Fibroblast of skin of scalp (primary cell): ENCODE data around the gene ATG16L2. TPM values are rescaled to one million over a fixed set of nuclear protein-coding genes. Genes with fewer than 3 reads are reported as not detected.

Experiments used
- DNase-seq: peaks from one replicate; pipeline ENCODE4 v3.0.0-alpha.2; 2013
- polyA plus RNA-seq, 2 experiments: library from polyadenylated mRNA; unstranded; fragments of 120-200 nt; gene quantifications; one replicate each; pipeline ENCODE4 v1.2.1, GENCODE V29; 2013; ENCODE audit not compliant: insufficient read length in 2 of 2

ATG16L2 gene, protein sequence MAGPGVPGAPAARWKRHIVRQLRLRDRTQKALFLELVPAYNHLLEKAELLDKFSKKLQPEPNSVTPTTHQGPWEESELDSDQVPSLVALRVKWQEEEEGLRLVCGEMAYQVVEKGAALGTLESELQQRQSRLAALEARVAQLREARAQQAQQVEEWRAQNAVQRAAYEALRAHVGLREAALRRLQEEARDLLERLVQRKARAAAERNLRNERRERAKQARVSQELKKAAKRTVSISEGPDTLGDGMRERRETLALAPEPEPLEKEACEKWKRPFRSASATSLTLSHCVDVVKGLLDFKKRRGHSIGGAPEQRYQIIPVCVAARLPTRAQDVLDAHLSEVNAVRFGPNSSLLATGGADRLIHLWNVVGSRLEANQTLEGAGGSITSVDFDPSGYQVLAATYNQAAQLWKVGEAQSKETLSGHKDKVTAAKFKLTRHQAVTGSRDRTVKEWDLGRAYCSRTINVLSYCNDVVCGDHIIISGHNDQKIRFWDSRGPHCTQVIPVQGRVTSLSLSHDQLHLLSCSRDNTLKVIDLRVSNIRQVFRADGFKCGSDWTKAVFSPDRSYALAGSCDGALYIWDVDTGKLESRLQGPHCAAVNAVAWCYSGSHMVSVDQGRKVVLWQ
- polyA plus RNA-seq (2013, experiment 1 of 2; ENCODE audit: insufficient read length) = 4.6 TPM
- 4.9 TPM for polyA plus RNA-seq (2013, experiment 2 of 2; ENCODE audit: insufficient read length)

DNA sequence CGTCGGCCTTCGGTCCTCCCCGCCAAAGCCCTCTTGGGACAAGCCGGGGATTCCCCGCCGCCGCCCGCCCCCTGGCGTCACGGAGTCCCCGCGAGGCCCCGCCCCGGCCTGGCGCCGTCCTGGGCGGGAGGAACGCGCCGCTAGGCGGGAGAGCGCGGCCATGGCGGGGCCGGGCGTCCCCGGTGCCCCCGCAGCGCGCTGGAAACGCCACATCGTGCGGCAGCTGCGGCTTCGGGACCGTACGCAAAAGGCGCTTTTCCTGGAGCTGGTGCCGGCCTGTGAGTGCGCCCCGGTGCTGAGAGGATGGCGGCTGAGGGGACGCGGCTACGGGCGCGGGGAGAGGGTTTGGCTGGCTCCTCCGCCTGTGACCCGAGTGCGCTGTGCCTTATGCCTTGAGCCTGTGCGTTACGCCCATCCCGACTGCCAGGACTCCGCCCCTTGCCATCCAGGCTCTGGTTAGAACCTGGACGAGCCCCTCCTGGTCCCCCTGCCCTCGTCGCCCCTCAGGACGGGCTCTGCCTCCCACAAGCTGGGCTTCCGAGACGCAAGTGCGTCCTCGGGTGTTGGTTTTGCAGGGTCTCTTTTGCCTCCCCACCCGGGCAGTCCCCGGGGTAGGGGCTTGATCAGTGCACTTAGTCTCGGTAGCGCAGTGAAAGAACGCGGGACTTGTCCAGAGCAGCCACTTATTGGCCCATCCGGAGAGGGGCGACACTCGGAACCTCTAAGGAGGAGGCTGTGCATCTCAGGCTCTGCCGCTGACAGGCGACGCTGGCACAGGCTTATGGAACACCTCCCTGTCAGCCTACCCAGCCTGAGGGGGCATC, at the start of gene ATG16L2:
ATG16L2 (plus strand) TSS at position 126 of the 824 bp plus-strand sequence; CDS start at position 161, 35 bp downstream.
- peak; percentile 85 for DNase-seq

DNA sequence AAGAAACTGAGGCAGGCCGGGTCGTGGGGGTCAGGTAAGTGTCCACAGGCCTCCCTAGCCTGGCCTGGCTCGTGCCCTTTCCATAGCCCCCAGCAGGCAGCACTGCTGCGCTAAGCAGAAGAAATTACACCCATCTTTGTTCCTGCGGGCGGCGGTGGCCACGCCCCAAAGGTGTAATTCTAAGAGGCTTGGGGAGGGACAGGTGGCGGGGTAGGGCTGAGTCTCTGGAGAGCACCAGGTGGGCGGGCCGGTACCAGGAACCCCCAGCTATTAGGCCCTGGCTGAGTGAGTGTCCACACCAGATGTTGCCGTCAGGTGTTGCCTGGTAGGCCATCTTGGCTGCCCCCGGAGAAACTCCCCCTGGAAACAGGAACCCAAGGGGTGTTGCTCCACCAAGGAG, 49.7 kb upstream of the ATG16L2 start:
- DNase-seq = no peak

DNA sequence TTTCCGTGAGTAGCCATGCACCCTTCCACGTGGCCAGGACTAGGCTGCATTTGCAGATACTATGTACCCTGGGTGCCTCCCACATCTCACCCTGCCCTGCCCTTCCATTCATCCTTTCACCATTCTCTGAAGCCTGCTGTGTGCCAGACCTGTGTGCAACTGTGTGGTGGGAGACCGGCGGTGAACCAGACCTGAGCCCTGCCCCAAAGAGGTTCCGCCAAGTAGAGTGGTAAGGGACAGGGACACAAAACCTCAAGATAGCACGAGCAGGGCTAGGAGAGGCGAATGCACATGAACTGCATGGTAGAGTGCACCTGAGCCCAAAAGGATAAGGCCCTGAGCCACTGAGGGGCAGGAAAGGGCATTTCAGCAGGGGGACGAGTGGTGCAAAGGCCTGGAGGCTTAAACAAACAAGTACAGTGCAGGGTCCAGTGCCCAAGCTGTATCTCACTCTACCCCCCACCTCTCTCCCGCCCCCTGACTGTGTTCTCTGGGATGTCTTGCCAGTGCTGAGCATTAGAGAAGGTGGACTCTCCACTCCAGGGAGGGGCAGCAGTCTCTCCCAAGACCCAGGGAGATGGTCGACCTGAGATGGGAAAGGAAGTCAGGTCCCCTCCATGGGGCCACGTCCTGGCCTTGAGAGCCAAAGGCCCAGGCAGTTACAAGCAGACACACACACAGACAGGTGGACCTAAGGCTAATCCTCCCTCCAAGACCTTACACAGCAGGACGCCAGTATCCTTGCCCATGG, 47.9 kb upstream of the ATG16L2 start:
- no peak for DNase-seq

DNA sequence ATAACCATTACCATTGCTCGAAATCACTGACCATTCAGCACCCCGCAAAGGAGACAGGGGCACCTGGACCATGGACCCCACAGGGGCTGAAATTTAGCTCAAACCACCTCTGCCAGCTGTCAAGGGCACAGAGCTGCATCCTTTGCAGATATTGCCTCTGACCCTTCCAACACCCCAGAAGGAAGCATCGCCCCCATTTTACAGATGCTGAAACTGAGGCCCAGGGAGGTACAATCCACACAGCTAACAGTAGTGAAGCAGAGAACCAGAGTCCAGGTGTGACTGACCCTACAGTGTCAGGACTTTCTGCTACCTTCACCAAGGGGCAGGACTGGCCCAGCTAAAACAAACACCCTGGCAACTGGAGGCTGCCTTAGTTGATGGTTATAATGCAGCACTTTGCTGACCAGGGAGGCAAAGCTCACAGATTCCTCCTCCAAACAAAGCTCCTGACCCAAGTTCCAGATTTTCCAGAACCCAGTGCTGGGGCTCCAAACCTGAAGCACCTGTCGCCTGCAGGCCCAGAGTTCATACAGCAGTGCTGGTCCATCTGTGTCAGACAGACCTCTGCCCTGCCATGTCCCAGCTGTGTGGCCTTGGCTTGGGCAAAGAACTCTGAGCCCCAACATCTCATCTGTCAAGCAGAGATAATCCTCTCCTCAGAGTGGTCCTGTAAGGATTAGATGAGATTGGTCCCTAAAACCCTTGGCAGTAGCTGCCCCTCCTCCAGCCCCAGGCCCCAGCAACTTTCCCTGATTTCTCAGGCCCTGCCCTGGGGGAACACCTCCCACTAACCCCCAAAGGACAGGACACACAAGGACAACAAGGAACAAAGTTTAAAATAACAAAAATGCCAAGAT, 46.8 kb upstream of the ATG16L2 start:
- DNase-seq = no peak

DNA sequence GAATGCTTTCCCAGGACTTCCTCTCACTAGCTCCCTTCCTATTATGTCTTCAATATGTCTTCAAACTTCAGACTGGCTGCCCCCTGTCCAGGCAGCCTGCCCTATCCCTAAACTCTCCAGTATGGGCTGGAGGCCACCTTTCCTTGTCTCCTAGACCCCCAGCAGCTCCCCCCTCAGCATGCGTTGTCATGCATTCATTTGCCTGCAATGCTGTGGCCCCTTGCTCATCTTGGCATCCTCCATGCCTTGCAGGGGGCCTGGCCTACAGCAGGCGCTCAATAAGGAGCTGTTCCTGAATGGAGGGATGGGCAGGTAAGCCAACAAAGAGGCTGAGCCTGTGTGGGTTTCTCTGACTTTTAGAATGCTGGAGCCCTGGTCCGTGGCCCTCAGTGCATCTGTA, 45.6 kb upstream of the ATG16L2 start:
- no peak for DNase-seq

DNA sequence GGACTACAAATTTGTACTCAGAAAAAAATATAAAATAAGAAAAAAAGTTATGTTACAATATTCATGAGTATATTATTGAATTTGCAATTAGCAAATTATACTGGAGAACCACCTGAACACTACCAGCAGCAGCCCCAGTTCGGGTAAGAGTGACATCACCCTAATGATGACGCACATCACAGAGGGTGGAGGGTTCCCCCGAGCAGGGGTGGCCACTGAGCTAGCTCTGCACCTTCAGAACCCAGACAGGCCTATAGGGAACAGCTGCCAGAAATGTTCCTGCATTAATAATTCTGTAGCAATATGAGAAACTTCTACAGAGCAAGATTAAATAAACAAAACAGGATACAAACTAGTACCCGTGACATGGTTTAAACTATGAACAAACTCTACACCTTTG, 44.5 kb upstream of the ATG16L2 start:
- no peak for DNase-seq

DNA sequence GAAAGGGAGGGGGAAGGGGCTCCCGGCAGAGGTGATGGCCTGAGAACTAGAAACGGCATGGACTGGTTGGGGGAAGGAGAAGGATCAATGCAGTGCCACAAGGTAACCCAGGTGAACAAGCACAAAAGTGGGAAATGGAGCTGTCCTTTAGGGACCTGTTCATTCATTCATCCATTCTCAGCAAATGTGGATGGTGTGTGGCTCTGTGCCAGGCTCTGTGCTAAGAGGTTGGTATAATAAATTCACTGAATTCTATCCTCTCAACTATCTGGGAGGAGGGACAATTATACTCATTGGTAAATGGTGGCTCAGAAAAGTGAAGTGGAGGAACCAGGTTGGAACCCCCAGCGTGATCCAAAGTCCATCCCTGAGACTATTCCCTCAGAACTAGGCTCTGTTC, 43.4 kb upstream of the ATG16L2 start:
- DNase-seq = no peak

DNA sequence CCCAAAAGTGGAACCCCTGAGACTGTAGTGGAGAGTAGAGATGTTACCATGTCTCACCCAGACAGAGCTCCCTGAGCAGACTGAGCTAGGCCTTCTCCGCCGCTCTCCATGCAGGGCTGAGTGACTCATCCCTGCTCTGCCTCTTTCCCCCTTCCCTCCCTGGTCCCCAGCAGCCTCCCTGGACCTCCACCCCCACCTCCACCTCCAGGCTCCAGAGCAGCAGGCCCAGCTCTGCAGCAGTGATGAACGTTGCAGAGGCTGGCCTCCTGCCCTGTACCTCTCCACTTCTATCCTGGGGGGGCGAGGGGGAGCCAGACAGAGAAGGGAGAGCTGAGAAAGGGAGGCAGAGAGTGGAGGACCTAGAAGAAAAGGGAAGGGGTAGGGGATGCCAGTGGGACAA, 42.7 kb upstream of the ATG16L2 start:
- DNase-seq = peak; percentile 76

DNA sequence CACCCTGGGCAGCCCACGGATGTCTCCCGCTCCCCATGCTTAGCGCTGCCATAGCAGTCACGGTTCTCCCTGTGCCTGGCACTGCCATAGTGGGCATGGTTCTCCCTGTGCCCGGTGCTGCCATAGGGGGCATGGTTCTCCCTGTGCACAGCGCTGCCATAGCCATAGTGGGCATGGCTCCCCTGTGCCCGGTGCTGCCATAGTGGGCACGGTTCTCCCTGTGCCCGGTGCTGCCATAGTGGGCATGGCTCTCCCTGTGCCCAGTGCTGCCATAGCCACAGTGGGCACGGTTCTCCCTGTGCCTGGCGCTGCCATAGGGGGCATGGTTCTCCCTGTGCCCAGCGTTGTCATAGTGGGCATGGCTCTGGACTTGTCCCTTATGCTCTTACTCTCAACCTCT, 42.2 kb upstream of the ATG16L2 start:
- DNase-seq = no peak

DNA sequence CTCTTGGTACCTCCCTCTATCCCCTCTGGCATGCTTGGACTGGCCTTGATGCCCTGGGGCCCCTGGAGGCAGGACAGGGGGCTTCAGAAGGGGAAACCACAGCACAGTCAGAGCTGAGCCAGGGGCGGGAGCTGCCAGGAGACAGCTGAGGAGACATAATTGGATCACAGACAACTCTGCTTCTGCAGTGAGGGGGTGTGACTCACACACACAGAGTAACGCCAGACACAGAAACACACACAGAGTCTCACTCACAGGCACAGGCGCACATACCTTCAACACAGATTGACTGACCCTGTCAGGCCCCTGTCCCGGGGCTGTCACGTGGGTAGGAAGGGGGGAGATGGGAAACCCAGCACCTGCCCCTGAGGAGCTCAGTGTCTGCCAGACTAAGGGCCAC, 40.9 kb upstream of the ATG16L2 start:
- peak; percentile 88 for DNase-seq

DNA sequence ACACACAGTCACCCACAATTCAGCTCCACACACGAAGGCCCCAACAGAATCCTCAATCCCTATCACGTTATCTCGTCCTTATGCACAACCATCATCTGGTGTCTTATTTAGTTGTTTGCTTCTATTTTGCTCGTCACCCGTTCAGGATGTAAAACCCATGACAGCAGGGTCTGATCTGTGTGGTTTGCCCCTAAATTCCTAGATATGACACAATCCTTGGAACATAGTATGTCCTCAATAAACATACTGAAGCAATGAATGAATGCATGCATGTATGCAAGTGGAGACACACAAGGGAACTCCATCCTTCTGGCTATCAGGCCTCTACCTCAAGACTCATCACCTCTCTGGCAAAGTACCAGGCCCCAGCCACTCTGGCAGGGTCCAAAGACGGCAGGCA, 40.5 kb upstream of the ATG16L2 start:
- DNase-seq = no peak

DNA sequence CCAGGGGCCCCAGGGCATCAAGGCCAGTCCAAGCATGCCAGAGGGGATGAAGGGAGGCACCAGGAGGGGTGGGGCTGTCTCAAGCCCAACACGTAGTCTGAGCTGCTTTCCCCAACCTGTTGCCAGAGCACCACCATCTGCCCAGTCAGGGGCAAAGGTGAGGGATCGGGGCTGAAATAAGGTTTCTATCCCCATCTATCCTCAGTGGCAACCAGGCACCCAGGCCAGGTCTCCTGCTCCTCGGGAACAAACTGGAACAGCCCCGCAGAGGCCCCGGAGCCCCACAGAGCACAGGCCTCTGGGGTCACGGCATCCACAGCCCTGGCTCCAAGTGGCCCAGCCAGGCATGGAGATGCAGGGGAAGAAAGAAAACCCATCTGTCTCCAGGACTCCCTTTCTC, 39.7 kb upstream of the ATG16L2 start:
- DNase-seq = no peak

DNA sequence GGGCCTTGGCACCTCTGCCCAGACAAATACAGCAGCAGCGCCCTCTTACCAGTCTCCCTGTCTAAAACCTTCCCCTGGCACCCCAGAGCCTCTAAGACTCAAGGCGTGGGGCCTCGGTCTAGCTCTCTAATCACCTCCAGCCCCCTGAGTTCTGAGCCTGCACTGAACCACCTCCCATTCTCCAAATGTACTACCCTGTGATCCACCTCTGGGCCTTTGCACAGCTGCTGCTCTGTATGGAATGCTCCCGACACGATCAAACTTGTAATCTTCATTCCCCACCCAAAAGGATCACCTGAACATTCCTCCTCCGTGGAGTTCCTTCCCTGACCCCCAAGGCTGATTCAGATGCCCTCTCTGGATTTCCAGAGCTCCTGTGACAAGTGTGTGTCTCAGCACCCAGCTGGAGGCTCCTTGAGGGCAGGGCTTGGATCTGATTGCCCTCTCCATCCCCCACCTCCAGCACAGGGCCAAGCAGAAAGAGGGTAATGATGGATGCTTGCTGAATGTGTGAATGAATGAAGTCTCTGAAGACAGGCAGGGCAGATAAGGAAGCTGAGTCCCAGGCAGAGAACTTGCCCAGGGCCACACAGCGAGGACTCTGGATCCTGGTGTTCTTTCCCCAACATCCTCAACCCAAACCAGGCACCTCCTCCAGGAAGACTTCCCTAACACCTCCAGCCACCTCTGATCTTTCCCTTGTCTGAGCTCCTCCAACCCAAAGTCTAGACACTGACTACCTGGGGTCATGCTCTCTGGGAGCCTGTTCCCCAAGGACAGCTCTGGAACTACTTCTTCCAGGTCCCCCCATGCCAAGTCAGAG, 38.7 kb upstream of the ATG16L2 start:
- no peak for DNase-seq

DNA sequence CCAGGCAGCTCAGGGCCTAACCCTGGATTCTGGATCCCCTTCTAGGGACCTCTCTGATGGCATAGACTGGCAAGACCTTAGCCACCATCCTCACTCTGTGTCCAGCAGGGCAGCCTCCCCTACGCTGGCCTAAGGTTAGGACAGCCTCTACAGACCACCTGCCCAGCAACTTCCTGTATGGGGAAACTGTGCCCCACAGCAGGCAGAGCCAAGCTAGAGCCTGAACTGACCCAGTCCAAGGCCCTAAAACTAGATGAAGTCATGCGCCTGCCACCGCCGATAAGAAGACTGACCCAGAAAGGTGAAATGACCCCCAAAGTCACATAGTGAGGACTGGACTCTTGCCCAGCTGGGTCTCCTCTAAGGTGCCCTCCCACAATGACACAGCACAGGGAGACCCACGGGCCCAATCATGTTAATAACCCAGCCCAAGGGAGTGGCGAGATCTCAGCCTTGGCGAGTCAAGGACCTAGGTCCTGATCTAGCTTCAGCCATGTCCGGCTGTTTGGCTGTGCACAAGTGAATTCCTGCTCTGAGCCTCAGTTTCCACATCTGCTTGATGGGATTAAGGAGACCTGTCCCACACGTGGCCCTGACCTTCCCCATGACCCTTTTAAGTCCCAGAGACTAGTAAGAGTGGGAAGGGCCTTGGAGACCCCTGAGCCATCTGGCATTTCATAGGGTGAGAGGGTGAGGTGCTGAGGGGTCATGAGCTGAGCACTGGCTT, 37.9 kb upstream of the ATG16L2 start:
- no peak for DNase-seq

DNA sequence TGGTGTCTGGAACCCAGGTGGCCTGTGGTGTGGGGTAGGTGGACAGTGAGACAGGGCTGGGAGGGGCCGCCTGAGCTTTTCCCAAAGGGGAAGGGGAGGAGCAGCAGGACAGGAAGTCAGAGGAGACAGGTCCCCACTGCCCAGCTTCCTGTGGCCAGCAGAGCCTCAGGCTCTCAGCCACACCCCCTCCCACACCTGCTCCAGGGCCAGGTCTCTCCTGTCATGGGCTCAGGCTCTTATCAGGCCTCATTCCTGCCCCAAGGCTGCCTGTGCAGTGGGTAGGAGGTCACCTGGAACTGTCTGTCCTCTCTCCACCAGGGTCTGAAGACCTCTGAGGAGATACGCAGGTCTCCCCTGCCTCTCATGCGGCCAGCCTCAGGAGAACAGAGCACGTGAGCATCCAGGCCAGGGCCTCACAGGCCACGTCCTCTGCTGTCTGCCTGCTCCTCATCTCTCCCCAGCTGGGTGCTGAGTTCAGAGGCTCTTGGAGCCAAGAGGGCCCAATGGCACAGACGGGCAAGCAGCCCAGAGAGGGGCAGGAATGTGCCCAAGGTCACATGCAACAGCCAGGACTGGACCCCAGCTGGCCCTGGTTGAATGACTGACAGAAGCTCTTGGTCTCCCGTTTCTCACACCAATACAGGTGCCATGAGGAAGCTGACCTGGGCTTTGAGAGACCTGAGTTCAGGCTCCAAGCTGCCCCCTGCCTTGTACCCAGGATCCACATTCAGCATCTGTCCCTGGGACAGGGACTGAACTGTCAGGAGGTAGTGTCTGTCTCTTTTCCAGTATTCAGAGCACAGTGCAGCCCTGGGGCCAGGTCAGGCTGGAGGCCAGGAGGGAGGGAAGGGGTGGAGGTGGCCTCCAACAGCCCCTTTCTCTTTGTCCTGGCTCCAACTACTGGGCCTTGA, 37.1 kb upstream of the ATG16L2 start:
- DNase-seq = no peak

DNA sequence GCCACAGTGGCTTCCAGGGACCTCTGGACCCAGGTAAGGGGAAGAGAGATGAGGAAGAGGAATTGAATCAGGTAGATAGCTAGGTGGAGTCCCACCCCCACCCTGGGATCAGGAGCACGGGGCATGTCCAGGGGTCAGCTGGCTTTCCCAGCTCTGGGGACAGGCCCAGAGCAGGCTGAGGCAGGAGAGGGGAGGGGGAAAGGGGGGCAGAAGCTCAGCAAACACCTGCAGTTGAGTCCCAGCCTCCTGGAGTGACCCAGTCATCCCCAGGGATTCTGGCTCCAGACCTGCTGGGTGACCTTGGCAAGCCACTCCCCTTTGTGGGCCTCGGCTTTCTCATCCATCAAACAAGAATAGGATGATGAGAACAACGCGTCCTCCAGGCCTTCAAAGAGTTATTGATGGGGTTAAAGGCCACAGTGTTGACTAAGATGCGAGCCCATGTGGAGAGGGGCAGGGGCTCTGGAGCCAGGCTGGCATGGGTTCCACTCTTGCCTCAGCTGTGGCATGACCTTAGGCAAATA, 36.4 kb upstream of the ATG16L2 start:
- no peak for DNase-seq

DNA sequence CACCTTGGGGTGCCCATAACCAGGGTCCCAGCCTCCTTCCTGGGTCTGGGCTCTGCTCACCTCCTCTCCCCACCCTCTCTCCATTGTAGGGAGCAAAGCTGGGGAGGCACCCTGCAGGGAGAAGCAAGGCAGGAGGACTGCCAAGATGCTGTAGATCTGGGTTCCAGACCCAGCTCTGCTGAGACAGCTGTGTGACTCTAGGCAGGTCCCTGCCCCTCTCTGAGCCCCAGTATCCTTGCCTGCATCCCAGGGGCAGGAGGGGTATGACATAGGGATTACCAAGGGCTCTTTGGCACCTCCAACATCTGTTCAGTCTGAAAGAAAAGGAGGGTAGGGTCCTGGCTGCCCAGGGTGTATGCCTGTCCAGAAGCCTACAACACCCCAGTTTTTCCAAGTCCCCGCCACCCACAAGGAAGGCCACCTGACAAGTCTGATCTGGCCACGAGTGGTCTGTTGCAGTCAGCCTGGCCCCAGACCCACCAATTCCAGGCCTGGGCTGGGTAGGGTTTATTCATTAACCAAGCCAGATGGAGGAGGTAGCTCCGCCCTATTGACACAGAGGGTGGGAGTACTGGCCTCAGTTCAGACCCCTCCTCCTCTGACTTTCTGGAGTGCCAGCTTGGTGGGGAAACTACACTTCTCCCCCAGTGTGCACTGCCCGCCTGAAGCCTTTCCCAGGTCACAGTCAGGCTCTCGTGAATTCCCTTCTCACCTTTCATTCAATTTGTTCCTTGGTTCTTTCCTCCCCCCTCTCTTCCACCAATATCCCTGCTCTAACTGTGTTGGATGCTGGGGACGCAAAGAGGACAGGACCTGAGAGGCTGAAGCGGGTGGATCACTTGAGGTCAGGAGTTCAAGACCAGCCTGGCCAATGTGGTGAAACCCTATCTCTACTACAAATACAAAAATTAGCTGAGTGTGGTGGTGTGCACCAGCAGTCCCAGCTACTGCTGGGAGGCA, 35.4 kb upstream of the ATG16L2 start:
- DNase-seq = no peak
